Type B pancreatic cell (in vitro differentiated cells): ENCODE results near the gene ZNF140. TPM values are rescaled to one million over a fixed set of nuclear protein-coding genes. Genes with fewer than 3 reads are reported as not detected.

Experiments used
- DNase-seq: peaks from one replicate; pipeline ENCODE4 v3.0.0; 2021; ENCODE audit warnings: mixed read lengths; ENCODE audit not compliant: unreplicated experiment; ENCODE audit errors: extremely low spot score
- H3K27ac Mint-ChIP-seq: 2 replicates; pipeline ENCODE4 v1.8.0; 2021; ENCODE audit warnings: mild to moderate bottlenecking, mixed read lengths
- H3K27me3 Mint-ChIP-seq: 2 replicates; pipeline ENCODE4 v1.8.0; 2021; ENCODE audit warnings: mixed read lengths
- H3K36me3 Mint-ChIP-seq: 2 replicates; pipeline ENCODE4 v1.8.0; 2021; ENCODE audit warnings: mixed read lengths
- H3K4me1 Mint-ChIP-seq: one replicate; pipeline ENCODE4 v1.8.0; 2021; ENCODE audit warnings: mixed read lengths; ENCODE audit not compliant: unreplicated experiment
- H3K4me3 Mint-ChIP-seq: 2 replicates; pipeline ENCODE4 v1.8.0; 2021; ENCODE audit warnings: mild to moderate bottlenecking, mixed read lengths
- H3K9me3 Mint-ChIP-seq: 2 replicates; pipeline ENCODE4 v1.8.0; 2021; ENCODE audit warnings: mixed read lengths
- total RNA-seq: library from RNA; stranded (reverse); gene quantifications from 2 replicates; pipeline ENCODE4 v1.2.1, GENCODE V29; 2021; ENCODE audit warnings: low replicate concordance
- TF ChIP-seq, protein P1 (sequence below): fragments of 200-600 bp; sonication (generic); conservative IDR thresholded peaks from 2 replicates; pipeline ENCODE4 v1.5.0; 2021; ENCODE audit warnings: antibody characterized with exemption, mild to moderate bottlenecking

Gene ZNF140
- total RNA-seq, 1 donor from 2014 or later = 20.7 TPM

DNA sequence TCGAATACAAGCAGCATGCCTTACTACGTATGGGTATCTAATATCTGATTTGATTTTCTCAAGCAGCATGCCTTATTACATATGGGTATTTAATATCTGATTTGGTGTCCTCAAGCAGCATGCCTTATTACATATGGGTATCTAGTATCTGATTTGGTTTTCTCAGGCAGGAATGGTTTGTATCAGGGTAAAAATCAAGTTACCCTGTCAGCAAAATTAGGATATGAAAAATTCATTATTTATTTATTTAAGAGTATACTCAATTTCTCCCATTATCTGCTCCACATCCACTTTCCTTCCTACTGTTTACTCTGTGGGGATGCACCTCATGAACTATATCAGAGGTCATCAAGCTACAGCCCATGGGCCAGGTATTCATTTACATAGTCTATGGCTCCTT, 27.4 kb downstream of the ZNF140 start:
- DNase-seq = no peak
- Mint-ChIP-seq H3K27ac (no peak overlapping the region), H3K9me3 (peaks cover 23% of the 10 kb centered on the region), H3K4me1 (no peaks in the 10 kb centered on the region), H3K27me3 (no peaks in the 10 kb centered on the region), H3K36me3 (peaks cover 77% of the 10 kb centered on the region), H3K4me3 (no peak overlapping the region)
- TF ChIP-seq, protein P1, sequence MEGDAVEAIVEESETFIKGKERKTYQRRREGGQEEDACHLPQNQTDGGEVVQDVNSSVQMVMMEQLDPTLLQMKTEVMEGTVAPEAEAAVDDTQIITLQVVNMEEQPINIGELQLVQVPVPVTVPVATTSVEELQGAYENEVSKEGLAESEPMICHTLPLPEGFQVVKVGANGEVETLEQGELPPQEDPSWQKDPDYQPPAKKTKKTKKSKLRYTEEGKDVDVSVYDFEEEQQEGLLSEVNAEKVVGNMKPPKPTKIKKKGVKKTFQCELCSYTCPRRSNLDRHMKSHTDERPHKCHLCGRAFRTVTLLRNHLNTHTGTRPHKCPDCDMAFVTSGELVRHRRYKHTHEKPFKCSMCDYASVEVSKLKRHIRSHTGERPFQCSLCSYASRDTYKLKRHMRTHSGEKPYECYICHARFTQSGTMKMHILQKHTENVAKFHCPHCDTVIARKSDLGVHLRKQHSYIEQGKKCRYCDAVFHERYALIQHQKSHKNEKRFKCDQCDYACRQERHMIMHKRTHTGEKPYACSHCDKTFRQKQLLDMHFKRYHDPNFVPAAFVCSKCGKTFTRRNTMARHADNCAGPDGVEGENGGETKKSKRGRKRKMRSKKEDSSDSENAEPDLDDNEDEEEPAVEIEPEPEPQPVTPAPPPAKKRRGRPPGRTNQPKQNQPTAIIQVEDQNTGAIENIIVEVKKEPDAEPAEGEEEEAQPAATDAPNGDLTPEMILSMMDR = no peak

DNA sequence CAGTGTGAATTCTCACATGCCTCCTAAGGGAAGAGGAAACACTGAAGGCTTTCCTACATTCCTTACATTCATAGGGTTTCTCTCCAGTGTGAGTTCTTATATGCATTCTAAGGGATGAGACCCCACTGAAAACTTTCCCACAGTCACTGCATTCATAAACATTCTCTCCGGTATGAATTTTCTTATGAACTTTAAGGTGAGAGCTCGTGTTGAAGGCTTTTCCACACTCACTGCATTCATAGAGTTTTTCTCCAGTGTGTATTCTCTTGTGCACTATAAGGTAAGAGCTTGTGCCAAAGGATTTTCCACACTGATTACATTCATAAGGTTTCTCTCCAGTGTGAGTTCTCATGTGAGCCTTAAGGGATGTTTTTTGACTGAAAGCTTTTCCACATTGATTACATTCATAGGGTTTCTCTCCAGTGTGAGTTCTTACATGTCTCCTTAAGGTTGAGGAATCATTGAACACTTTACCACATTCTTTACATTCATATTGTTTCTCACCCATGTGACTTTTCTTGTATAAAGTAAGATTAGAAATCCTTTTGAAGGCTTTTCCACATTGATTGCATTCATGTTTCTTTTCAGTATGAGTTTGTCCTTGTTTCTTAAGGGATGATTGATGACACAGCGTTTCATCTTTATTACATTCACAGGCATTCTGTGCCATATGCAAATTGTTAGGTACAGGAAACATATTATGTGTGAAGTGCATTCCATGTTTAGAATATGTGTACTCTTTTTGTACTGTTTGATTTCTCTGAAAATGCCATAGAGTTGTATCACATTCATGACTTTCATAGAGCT, 39.9 kb downstream of the ZNF140 start:
- H3K4me1 Mint-ChIP-seq = no peaks in the 10 kb centered on the region
- no peaks in the 10 kb centered on the region for H3K27me3 Mint-ChIP-seq
- no peak overlapping the region for H3K4me3 Mint-ChIP-seq
- H3K36me3 Mint-ChIP-seq = peaks cover 80% of the 10 kb centered on the region
- H3K27ac Mint-ChIP-seq = no peak overlapping the region
- peaks cover 43% of the 10 kb centered on the region for H3K9me3 Mint-ChIP-seq
- no peak for DNase-seq
- TF ChIP-seq, protein P1 = no peak

DNA sequence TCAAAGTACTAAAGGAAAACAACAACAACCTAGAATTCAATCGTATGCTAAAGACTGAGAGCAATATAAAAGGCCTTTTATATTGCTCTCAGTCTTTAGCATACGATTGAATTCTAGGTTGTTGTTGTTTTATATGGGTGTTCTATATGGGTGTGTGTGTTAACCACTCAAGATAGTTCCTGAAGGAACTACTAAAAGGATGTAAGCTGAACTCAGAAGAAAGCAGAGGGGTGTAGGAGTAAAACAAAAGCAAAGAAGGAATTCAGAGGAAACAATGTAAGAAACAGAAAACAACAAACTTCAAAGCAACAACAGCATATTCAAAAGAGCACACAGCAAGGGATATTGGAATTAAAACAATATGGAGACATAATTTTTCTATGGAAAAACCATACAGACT, 44.0 kb downstream of the ZNF140 start:
- H3K4me3 Mint-ChIP-seq = no peak overlapping the region
- H3K9me3 Mint-ChIP-seq = peaks cover 38% of the 10 kb centered on the region
- H3K4me1 Mint-ChIP-seq = no peaks in the 10 kb centered on the region
- no peak for DNase-seq
- no peaks in the 10 kb centered on the region for H3K27me3 Mint-ChIP-seq
- no peak overlapping the region for H3K27ac Mint-ChIP-seq
- TF ChIP-seq, protein P1 = no peak
- peaks cover 70% of the 10 kb centered on the region for H3K36me3 Mint-ChIP-seq

DNA sequence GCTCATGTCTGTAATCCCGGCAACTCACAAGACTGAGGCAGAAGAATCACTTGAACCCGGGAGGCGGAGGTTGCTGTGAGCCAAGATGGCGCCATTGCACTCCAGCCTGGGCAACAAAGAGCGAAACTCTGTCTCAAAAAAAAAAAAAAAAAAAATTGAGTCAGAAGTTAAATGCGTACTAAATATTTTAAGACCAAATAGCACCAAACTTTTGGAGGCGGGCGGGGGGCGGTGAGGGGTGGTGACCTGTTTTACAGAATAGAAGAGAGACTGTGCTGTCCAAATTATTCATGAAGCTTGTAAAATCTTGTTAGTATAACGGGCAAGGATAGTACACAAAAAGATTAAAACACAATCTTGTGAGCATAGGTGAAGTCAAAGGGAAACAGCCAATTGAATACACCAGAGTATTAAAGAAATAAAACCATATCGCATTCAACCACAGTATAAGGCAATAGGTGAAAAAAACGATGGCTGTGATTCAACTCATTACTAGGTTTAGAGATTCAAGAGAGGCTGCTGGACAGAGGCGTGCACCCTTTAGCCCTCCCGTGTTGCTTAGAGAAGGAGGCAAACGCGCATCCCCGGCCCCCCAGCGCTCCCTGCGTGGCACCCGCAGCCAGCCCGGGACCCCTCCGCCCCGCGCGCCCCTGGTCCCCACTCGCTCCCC, 48.8 kb downstream of the ZNF140 start:
- TF ChIP-seq, protein P1 = no peak
- peaks cover 17% of the 10 kb centered on the region for H3K9me3 Mint-ChIP-seq
- H3K36me3 Mint-ChIP-seq = peaks cover 52% of the 10 kb centered on the region

DNA sequence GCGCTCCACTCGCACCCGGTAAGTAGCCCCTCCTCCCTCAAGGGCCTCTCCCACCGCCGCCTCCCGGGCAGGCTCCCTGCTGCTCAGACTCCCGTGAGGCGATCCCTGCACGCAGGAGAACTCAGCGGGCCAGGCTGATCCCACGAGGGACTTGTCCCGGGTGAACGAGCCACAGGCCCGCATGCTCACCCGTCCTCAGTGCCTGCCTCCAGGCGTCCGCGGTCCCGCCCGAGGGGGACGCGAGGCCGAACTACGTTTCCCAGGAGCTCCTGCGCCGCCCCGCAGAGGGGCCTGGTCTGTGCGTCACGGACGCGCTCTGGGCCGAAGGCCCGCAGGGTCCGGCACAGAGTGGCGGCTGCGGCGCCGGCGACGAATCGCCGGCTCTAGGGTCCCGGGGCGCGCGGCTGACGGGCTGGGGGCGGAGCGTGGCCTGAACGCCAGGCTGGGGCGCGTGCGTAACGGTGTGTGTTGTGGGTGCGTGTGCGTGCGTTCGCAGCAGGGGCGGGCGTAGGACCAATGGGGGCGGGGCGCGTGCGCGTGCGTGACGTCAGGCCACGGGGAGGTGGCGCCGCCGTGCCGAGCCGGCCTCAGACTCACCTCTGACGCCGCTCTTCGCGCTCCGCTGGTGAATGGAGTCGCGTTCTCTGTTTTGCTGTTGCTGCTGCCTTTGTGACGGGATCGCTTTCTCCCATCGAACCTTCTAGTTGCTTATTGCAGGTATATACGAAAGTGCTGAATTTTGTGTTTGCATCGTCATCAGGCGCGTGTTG, 49.5 kb downstream of the ZNF140 start, which contains the start of the genes ZNF10 and ZNF891:
Gene ZNF10 (plus strand): TSS at position 590 of the 770 bp plus-strand sequence. CDS start 13,866 bp downstream, outside the sequence.
Gene ZNF891 (minus strand): TSS at position 237 of the 770 bp plus-strand sequence. CDS start 8,356 bp downstream, outside the sequence.
- peak; percentile 98 for DNase-seq
- H3K27me3 Mint-ChIP-seq = no peaks in the 10 kb centered on the region
- peaks cover 16% of the 10 kb centered on the region for H3K9me3 Mint-ChIP-seq
- TF ChIP-seq, protein P1 = no peak
- H3K4me1 Mint-ChIP-seq = peaks cover 5% of the 10 kb centered on the region
- H3K36me3 Mint-ChIP-seq = peaks cover 52% of the 10 kb centered on the region
- H3K27ac Mint-ChIP-seq = peak within 1 kb of the TSS; percentile 98
- H3K4me3 Mint-ChIP-seq = peak within 1 kb of the TSS; percentile 99

More for the DNA sequence above, 48.8 kb downstream of the ZNF140 start:
- H3K27me3 Mint-ChIP-seq = no peaks in the 10 kb centered on the region
- no peak for DNase-seq
- peak overlapping the region; percentile 99 for H3K4me3 Mint-ChIP-seq
- peak overlapping the region; percentile 98 for H3K27ac Mint-ChIP-seq
- H3K4me1 Mint-ChIP-seq = peaks cover 5% of the 10 kb centered on the region
